ENCODE results near the gene TC2N.

DNA sequence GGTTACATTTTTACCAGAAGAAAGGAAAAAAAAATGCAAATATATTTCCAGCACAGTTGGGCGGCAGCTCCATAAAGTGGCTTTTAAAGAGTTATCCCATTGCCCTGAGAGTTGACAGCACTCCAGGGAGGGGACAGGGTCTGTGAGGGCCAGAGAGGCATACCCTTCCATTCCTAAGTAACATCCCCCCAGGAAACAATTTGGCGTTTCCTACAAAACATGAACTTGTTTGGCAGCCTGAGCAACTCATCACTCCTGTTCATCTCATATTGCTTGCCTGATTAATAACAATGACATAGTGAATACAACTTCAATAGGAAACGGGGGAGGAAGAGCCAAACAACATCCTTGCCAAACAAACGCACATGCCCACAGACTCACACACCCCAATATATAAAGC, 23.3 kb downstream of the TC2N start:
- TF ChIP-seq, protein P1, sequence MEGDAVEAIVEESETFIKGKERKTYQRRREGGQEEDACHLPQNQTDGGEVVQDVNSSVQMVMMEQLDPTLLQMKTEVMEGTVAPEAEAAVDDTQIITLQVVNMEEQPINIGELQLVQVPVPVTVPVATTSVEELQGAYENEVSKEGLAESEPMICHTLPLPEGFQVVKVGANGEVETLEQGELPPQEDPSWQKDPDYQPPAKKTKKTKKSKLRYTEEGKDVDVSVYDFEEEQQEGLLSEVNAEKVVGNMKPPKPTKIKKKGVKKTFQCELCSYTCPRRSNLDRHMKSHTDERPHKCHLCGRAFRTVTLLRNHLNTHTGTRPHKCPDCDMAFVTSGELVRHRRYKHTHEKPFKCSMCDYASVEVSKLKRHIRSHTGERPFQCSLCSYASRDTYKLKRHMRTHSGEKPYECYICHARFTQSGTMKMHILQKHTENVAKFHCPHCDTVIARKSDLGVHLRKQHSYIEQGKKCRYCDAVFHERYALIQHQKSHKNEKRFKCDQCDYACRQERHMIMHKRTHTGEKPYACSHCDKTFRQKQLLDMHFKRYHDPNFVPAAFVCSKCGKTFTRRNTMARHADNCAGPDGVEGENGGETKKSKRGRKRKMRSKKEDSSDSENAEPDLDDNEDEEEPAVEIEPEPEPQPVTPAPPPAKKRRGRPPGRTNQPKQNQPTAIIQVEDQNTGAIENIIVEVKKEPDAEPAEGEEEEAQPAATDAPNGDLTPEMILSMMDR (IDR thresholded peaks at IDR 0.05; ENCODE audit: low read depth, low read length, missing input control), result no peak
- TF ChIP-seq, protein P2, sequence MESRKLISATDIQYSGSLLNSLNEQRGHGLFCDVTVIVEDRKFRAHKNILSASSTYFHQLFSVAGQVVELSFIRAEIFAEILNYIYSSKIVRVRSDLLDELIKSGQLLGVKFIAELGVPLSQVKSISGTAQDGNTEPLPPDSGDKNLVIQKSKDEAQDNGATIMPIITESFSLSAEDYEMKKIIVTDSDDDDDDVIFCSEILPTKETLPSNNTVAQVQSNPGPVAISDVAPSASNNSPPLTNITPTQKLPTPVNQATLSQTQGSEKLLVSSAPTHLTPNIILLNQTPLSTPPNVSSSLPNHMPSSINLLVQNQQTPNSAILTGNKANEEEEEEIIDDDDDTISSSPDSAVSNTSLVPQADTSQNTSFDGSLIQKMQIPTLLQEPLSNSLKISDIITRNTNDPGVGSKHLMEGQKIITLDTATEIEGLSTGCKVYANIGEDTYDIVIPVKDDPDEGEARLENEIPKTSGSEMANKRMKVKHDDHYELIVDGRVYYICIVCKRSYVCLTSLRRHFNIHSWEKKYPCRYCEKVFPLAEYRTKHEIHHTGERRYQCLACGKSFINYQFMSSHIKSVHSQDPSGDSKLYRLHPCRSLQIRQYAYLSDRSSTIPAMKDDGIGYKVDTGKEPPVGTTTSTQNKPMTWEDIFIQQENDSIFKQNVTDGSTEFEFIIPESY (IDR thresholded peaks at IDR 0.05), result no peak
- TF ChIP-seq HNF4A (conservative IDR thresholded peaks at IDR 0.05), result no peak
